Measurements from ENCODE around the gene MT1F.
"Not testable (repeated sequence)": the region's sequence is repeated elsewhere in the genome, so short reads cannot be mapped to it uniquely, and the experiment has no call there.

The MT1F gene

GRCh38 chr16:56645838-56646237 is 11.9 kb upstream of the MT1F start:
- DNase-seq: no peak

DNA sequence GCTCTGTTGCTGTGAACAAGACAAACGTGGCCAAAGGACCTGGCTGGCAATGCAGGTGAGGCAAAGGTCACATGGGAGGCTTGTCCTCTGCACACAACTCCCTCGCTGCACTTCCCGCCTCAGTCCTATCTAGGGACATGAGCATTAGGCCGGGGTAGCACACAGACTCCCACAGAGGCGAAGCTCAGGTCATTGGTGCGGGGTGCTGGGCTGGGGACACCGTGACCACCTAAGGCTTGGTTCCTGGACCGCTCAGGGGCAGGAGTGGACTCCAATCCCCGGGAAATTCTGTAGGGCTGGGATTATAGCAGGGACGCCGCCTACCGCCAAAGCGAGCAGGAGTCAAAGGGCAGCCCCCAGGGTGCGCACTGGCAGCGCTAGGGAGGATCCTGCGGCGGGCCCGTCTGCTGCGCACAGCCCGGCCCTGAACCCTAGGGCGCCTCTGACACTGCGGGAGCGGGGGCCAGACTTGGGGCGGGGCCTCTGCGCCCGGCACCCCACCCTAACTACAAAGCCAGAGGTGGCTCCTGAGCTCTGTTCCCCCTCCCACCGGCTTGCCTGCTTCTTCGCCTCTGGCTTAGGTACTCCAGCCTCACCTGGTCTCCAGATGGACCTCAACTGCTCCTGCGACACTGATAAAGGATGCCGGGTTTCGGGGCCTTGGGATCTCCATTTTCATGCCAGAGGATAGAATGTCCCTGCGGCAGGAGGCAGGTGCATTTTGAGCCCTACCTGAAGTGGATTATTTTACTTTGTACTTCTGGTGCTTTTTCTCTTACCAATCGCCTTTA is 9.9 kb upstream of the MT1F start:
- DNase-seq: no peak

GRCh38 chr16:56649271-56649670 is 8.5 kb upstream of the MT1F start:
- no peak for DNase-seq

DNA sequence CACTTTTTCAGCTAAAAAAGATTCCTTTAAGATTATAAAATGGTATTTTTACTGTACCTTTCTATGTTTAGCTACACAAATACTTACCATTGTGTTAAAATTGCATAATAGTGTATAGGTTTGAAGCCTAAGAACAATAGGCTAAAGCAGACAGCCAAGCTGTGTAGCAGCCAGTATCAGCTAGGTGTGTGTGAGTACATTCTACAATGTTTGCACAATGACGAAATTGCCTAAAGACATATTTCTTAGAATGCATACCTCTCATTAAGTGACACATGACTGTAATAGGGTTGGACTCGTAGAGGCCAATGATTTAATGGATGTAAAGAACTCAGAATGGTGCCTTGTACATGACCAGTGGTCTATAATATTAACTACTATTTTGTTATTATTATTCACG is 7.9 kb upstream of the MT1F start:
- no peak for DNase-seq

GRCh38 chr16:56651586-56651985 is 6.2 kb upstream of the MT1F start, which contains the start of gene MT1B:
Gene MT1B (plus strand): TSS chr16:56651886. CDS start chr16:56651954, 68 bp downstream.
- no peak for DNase-seq

DNA sequence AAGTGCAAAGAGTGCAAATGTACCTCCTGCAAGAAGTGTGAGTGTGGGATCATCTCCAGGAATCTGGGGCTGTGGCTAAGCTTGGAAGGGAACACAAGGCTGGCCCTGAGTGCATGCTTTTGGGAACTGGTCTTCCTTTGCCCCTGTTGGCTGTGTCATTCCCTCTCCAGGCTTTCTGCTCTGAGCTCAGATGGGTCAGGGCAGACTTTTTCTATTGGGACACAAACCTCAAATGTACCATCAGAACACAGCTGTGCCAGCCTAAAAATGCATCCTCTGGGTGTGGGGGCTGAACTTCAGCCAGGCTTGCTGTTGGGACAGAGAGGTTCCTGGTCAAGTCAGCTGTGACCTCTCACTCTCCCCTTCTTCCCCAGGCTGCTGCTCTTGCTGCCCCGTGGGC is 5.2 kb upstream of the MT1F start:
- DNase-seq: no peak

DNA sequence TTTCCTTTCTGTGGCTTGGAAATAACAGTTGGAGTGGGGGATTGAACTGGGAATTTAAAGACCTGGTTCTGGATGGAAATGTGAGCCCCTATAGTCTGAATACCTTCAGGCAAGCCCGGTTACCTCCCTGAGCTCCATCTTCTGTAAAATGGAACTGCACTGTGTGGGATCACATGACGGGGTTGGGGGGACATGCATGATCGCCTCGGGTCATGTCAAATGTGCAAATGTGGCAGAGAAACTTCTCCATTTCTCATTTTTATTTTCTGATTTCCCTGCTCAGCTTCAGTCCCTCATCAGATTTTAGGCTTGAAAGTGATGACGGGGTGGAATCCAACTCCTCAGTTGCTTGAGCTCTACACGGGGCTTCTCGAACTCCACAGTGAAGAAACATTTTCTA is 4.5 kb upstream of the MT1F start:
- DNase-seq: no peak

DNA sequence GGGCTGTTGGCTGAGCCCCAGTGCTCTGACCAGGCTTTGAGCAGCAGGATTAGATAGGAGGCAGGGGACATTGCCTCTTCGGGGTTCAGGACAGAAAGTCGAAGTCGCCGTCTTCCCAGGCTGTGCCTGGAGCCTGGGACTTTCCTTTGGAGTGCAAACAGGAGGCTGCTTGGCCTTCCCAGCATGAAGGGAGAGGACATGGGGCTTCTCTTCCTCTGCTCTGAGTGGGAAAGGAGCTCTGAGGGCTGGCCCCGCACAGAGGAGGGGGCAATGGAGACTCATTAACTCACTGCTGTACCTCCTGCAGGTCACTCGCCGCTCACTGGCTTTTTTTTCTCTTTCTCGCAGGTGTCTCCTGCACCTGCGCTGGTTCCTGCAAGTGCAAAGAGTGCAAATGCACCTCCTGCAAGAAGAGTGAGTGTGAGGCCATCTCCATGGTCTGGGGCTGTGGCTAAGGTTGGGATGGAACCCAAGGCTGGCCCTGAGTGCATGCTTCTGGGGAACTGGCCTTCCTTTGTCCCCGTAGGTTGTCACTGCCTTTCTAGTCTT is 642 bp downstream of the MT1F start:
- DNase-seq: no peak

- DNase-seq: no peak
Observed at GRCh38 chr16:56662357-56663354, 4.9 kb downstream of the MT1F start.

DNA sequence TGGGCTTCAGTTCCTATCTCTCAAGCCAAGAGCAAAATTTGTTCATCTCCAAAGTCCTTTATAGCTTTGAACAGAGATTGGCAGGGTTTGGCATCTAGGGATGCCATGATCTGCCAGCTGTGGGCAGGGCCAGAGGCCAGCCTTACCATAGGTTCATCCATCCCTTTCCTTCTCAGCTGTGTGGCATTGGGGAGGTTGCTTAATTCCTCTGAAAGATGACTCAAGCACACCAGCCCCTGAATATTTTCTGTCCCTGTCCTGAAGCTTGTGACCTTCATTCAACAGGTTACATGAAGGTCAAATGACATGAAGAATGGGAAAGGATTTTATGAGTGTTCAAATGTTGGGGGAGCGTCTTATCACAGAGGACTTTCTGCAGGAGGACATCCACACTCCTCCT is 6.7 kb downstream of the MT1F start:
- DNase-seq: no peak

DNA sequence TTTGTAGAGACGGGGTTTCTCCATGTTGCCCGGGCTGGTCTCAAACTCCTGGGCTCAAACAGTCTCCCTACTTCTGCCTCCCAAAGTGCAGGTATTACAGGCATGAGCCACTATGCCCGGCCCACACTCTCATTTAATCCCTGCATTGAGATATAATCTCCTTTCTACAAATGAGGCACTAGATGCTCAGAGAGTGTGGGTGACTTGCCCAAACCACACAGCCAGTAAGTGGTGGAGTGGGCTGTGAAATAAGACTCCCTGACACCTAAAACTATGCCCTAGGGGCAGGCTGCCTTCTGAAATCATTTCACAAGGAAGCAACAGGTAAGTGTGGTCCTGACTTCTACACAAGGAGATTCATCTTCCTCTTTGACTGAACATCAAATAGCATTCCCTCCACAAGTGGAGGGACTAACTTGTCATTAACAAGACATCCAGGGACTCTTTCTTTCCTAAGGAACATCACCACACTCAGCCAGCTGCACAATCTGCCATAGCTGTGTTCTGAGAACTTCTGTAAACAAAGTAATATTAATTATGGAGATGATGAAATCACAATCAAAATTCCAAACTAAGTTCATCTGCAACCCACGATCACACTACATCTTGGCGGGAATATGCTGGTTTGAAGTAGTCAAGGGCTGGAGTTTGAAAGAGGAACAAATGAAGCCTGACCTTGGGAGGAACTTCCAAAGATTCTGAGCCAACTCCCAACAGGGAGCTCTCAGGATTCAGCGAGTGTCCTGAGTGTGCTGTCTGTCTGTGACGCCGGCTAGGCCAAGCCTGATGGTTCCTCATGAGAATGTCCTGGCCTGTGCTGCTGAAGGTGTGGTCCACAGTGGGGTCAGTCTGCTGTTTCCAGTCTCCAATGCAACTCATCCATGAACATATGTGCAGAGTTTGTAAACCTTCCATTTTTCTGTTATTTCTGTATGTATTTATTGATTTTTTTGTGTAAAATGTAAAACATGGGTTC is 7.8 kb downstream of the MT1F start:
- not testable (repeated sequence) for DNase-seq

GRCh38 chr16:56667581-56668571 is 10.1 kb downstream of the MT1F start, which contains the start of gene MT1G:
Gene MT1G (minus strand): TSS chr16:56668065. CDS start chr16:56667993, 72 bp downstream.
- DNase-seq: no peak

DNA sequence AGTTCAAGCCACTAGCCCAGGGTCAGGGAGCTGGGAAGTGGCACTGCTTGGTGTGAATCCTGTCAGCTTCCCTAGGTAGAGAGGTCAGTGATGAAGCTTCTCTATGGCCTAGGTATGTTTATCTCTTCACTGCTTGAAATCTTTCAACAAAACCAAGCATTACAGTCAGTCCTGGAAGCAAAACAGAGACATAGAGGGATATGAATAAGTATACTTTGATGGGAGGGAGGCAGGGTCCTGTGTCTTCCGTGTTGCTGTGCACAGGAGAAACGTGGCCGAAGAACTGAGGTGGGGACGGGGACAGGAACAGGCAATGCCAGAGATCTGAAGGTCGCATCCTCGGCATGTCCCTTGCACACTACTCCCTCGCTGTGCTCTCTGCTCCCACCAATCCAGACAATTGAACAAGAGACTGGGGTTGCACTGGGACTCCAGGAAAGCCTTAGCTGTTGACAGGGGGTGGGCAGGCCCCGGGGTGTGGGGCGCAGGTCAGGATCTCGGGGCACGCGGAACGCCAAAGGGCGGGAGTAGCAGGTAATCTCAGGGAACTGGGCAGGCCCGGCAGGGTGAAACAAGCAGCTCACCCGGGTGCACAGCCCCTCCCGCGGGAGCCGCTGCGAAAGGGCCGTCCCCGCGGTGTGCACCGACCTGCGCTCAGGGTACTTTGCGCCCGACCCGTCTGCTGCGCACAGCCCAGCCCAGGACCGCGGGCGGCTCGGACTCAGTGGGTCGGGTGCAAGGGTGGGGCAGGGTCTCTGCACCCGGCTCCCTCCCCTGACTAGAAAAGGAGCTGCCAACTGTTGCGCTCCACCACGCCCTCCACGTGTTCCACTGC is 11.5 kb downstream of the MT1F start, which contains the start of gene MT1H:
Gene MT1H (plus strand): TSS at position 810 of the 835 bp plus-strand sequence. CDS start 71 bp downstream, outside the sequence.
- no peak for DNase-seq

GRCh38 chr16:56669840-56670619 is 12.3 kb downstream of the MT1F start:
- DNase-seq: no peak

GRCh38 chr16:56670620-56670934 is 12.8 kb downstream of the MT1F start:
- DNase-seq: no peak

DNA sequence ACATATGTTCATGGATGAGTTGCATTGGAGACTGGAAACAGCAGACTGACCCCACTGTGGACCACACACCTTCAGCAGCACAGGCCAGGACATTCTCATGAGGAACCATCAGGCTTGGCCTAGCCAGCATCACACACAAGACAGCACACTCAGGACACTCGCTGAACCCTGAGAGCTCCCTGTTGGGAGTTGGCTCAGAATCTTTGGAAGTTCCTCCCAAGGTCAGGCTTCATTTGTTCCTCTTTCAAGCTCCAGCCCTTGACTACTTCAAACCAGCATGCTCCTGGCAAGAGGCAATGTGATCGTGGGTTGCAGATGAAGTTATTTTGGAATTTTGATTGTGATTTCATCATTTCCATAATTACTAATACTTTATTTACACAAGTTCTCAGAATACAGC is 13.9 kb downstream of the MT1F start:
- DNase-seq: not testable (repeated sequence)

GRCh38 chr16:56672171-56672570 is 14.4 kb downstream of the MT1F start:
- not testable (repeated sequence) for DNase-seq

DNA sequence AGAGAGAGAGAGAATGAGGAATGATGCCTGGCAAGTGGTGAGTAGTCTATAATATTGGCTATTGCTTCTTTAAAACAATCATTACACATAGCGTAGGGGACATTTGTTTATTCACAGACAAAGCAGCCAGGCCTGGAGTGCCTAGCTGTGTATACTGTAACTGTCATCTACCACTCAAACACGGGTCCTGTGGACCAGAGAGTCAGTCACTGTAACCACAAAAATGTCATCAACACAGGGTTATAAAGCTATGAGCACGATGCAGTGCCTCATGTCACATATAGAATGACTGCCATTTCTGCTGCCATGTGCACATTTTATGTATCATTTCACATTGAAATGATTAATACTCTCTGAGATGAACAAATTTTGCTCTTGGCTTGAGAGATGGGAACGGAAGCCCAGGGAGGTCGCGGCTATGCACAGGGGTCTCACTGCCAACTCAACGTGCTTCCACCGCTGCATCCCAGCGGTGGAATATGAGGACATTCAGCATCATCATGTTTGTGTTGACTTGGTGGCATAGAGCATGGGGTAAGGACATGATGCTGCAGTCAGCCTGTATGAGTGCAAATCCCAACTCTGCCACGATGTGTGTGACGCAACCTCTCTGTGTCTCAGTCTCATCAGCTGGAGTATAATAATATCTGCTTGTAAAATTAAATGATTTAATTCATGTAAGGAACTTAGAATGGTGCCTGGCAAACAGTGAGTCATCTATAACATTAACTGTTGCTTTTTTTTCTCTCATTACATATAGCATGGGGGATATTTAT is 15.2 kb downstream of the MT1F start:
- DNase-seq: no peak
